WI38 (cell line): ENCODE data around the gene ASCC1.

Experiments
- H3K4me3 ChIP-seq: 2 replicates; pipeline ENCODE4 v1.5.1; 2011; ENCODE audit warnings: low read depth, mild to moderate bottlenecking, control low read depth, low read length
- CTCF ChIP-seq: IDR thresholded peaks from 2 replicates; pipeline ENCODE4 v1.5.1; 2012; ENCODE audit warnings: low read depth, mild to moderate bottlenecking, control low read depth, low read length

ASCC1 gene

GRCh38 chr10:72173262-72173618, 42.8 kb downstream of the ASCC1 start:
- TF ChIP-seq CTCF, result no peak
- no peak overlapping the region for H3K4me3 ChIP-seq

DNA sequence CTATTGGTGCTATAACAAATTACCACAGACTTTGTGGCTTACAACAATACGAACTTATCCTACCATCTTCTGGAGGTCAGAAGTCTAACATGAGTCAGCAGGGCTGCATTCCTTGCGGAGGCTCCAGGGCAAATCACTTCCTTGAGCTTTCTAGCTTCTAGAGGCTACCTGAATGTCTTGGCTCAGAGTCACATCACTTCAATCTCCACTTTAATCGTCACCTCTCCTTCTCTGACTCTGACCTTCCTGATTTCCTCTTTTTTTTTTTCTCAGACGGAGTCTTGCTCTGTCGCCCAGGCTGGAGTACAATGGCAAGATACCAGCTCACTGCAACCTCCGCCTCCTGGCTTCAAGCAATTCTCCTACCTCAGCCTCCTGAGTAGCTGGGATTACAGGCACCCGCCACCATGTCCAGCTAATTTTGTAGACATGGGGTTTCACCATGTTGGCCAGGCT, 44.9 kb downstream of the ASCC1 start:
- TF ChIP-seq CTCF, result no peak
- H3K4me3 ChIP-seq, result no peak overlapping the region

DNA sequence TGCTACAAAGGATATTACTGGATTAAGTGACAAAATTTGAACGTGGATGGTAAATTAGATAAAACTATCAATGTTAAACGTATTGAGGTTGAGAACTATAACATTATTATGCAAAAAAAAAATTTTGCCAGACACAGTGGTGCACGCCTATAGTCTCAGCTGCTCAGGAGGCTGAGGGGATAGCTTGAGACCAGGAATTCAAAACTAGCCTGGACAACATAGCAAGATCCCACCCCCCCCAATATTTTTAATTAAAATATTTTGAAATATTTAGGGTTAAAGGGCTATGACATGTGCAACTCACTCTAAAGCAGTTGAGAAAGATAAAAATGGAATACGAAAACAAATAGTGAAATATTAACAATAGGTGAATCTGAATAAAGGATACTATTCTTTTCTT, 45.3 kb downstream of the ASCC1 start:
- no peak for TF ChIP-seq CTCF
- no peak overlapping the region for H3K4me3 ChIP-seq

GRCh38 chr10:72170263-72170662, 45.8 kb downstream of the ASCC1 start:
- no peak overlapping the region for H3K4me3 ChIP-seq
- no peak for TF ChIP-seq CTCF

DNA sequence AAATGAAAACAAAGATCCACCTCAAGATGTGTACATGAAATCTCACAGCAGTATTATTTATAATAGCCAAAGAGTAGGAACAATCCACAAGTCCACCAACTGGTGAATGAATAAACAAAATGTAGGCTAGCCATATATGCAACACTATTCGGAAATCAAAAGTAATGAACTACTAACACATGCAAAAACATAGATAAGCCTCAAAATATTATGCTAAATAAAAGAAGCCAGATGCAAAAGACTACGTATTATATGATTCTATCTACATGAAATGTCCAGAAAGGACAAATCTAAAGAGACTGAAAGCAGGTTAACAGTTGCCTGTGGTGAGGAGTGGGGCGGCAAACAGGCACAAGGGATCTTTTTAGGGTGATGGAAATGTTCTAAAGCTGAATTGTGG, 49.0 kb downstream of the ASCC1 start:
- no peak overlapping the region for H3K4me3 ChIP-seq
- TF ChIP-seq CTCF, result no peak

DNA sequence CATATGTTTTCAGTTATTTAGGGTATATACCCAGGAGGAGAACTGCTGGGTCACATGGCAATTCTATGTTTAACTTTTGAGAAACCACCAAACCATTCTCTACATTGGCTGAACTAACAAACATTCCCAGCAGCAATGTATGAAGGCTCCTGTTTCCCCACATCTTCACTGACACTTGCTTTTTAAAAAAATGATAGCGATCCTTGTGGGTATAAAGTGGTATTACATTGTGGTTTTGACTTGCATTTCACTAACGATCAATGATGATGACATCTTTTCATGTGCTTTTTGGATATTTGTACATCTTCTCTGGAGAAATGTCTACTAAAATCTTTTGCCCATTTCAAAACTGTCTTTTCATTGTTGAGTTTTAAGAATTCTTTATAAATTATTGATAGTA, 51.5 kb downstream of the ASCC1 start:
- no peak overlapping the region for H3K4me3 ChIP-seq
- no peak for TF ChIP-seq CTCF

- no peak overlapping the region for H3K4me3 ChIP-seq
- no peak for TF ChIP-seq CTCF
These were observed 53.1 kb downstream of the ASCC1 start for GRCh38 chr10:72162978-72163377.

DNA sequence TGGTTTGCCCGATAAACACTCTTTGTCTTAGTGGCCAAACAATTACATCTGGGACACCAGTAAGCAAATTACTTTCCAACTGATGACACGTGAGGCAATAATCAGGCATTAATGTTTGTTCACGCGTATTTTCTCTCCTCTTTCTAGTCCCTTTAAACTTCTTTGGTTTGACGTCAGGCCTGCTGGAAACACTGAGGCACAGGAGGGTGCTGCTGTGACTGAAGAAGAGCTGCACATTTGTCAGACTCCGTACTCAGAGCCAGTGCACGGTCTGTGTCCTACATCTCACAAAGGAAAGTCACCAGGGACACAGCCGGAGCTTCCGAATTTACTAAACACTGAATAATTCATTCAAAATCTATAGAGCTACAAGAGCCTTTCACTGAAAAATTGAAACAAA, 57.9 kb downstream of the ASCC1 start:
- TF ChIP-seq CTCF, result no peak
- no peak overlapping the region for H3K4me3 ChIP-seq
